AG04450 (cell line): ENCODE results near the gene GDA. TPM values are rescaled to one million over a fixed set of nuclear protein-coding genes. Genes with fewer than 3 reads are reported as not detected.

Source experiments
- CTCF ChIA-PET: fragments of 300-600, 350-600 bp; formaldehyde crosslinking; extraction: SDS; loops from one replicate; lab custom pipeline; 2022; ENCODE audit warnings: antibody characterized with exemption, inconsistent platforms; lab: Charles Lee
- POLR2A ChIA-PET: fragments of 350-600 bp; formaldehyde crosslinking; extraction: SDS; loops from one replicate; lab custom pipeline; 2021; ENCODE audit warnings: antibody characterized with exemption, inconsistent platforms; lab: Yijun Ruan, JAX
- DNase-seq: peaks from one replicate; pipeline ENCODE4 v3.0.0-alpha.2; 2011; ENCODE audit warnings: low read depth, low spot score
- H3K27ac ChIP-seq: one replicate; pipeline ENCODE4 v1.5.1; 2012; ENCODE audit warnings: low read depth, low read length, control low read depth
- H3K27me3 ChIP-seq: one replicate; pipeline ENCODE4 v1.6.0; 2012; ENCODE audit warnings: low read length; ENCODE audit not compliant: control insufficient read depth, insufficient read depth
- H3K4me3 ChIP-seq: 2 replicates; pipeline ENCODE4 v1.5.1; 2011; ENCODE audit warnings: mild to moderate bottlenecking, low read depth, low read length, control low read depth
- H3K9me3 ChIP-seq: 2 replicates; pipeline ENCODE4 v1.5.1; 2012; ENCODE audit warnings: low read length; ENCODE audit not compliant: control insufficient read depth, insufficient read depth
- polyA plus RNA-seq: library from polyadenylated mRNA; depleted of rRNA; stranded (reverse); fragments of >200 nt; gene quantifications from 2 replicates; pipeline ENCODE4 v1.2.3, GENCODE V29; 2011
- TF ChIP-seq, protein P1 (sequence below): IDR thresholded peaks from 2 replicates; pipeline ENCODE4 v1.5.1; 2011; ENCODE audit warnings: low read depth, low read length, control low read depth, inconsistent platforms

Gene GDA
- polyA plus RNA-seq, 1 experiment, result not detected

DNA sequence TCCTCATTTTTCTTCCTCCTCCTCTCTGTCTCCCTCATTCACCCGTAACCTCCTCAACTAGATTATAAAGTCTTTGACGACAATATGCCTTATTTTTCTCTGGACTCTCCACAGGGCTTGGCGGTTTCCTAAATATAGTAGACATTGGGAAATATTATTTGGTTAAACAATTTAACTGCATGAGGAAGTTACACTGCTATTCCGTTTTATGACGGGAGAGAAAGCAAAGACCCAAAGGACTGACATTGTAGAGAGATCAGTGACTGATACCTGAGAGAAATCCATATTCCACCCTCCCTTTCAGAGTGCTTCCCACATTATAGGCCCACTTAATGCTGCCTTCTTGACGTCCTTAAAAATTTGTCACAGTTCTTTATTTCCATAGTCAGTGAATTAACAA is 51.2 kb downstream of the GDA start:
- ChIA-PET CTCF (no interaction called here), POLR2A (no interaction called here)
- no peak for DNase-seq

DNA sequence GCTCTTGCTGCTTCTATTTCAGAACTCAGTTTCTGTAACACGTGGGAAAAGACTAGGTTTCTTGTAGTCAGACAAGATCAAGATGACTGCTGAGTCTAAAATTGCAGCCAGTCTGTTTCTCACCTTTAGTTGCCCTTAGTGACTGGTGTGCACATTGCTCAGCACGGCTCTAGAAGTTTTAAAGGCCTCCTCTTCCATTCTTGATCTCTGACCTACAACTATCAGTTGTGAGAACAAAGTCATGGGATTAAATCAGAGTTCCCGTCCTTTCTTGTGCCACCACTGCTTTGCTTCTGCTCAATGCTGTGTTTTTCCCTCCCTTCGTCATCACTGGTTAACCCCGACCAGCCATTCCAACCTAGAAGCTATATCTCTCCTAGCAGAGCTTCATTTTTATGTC is 52.8 kb downstream of the GDA start:
- H3K27me3 ChIP-seq, result no peaks in the 10 kb centered on the region
- TF ChIP-seq, protein P1, sequence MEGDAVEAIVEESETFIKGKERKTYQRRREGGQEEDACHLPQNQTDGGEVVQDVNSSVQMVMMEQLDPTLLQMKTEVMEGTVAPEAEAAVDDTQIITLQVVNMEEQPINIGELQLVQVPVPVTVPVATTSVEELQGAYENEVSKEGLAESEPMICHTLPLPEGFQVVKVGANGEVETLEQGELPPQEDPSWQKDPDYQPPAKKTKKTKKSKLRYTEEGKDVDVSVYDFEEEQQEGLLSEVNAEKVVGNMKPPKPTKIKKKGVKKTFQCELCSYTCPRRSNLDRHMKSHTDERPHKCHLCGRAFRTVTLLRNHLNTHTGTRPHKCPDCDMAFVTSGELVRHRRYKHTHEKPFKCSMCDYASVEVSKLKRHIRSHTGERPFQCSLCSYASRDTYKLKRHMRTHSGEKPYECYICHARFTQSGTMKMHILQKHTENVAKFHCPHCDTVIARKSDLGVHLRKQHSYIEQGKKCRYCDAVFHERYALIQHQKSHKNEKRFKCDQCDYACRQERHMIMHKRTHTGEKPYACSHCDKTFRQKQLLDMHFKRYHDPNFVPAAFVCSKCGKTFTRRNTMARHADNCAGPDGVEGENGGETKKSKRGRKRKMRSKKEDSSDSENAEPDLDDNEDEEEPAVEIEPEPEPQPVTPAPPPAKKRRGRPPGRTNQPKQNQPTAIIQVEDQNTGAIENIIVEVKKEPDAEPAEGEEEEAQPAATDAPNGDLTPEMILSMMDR, result no peak
- CTCF ChIA-PET, result no interaction called here
- no peak for DNase-seq
- no peak overlapping the region for H3K27ac ChIP-seq
- H3K4me3 ChIP-seq, result no peak overlapping the region
- POLR2A ChIA-PET, result no interaction called here
- no peaks in the 10 kb centered on the region for H3K9me3 ChIP-seq

More for the DNA sequence above, 51.2 kb downstream of the GDA start:
- no peaks in the 10 kb centered on the region for H3K27me3 ChIP-seq
- H3K4me3 ChIP-seq, result no peak overlapping the region
- no peaks in the 10 kb centered on the region for H3K9me3 ChIP-seq
- no peak overlapping the region for H3K27ac ChIP-seq
- TF ChIP-seq, protein P1, result no peak

DNA sequence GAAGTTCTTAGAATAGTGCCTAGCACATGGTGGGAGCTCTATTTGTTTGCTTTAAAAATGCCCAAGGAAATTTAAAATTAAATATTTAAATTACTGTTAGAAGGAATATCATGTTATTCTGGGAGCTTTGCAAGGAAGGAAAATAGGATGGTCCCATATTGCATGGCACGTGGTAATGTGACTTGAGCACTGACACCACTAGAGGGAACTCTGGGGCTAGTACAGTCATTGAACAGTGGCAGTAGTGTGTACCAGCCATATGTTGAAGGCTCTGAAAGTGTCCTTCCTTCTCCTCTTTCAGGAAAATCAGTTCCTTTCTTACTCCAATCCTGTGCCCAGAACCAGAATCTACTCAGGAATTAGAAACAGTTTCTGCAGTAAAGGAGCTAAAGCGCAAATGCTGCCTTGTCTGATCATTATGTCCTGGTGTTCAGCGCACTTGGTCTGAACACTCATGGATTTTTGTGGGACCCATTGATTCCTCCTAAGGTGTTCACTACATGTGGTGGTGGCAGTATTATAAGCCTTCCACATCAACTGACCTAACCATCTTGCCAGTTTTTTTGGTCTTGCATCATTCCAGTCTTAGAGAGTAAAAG is 54.1 kb downstream of the GDA start:
- TF ChIP-seq, protein P1, result peak; percentile 63
- Histone ChIP-seq H3K27me3 (no peaks in the 10 kb centered on the region), H3K9me3 (no peaks in the 10 kb centered on the region), H3K27ac (no peak overlapping the region), H3K4me3 (no peak overlapping the region)
- DNase-seq, result no peak
- ChIA-PET CTCF (interaction anchor here (0.6 to 1.6 kb wide), 7 partner anchors 37 to 879 kb away, joined by 3 to 9 read pairs (median 3); no protein-coding TSS in a partner anchor), POLR2A (no interaction called here)

DNA sequence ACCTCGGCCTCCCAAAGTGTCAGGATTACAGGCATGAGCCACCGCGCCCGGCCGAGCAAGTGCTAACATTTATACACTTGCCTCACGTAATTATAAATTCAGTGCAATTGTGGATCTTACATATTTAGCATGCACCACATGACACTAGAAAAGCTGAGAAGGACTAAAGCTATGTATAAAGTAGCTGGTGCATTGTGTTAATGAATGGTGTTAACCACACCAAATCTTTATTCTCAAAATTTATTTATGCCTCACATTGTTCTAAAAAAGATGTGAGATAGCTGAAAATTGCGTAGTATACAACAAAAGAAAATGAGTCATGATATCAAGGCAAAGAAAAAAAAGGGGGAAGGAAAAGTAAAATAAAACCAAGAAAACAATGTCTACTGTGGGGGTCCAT is 54.8 kb downstream of the GDA start:
- POLR2A ChIA-PET, result no interaction called here
- CTCF ChIA-PET, result interaction anchor here (0.6 to 1.6 kb wide), 4 partner anchors 36 to 878 kb away, joined by 3 to 9 read pairs (median 5); no protein-coding TSS in a partner anchor
- no peak for DNase-seq
- Histone ChIP-seq H3K27me3 (no peaks in the 10 kb centered on the region), H3K27ac (no peak overlapping the region), H3K9me3 (no peaks in the 10 kb centered on the region), H3K4me3 (no peak overlapping the region)
- TF ChIP-seq, protein P1, result no peak

DNA sequence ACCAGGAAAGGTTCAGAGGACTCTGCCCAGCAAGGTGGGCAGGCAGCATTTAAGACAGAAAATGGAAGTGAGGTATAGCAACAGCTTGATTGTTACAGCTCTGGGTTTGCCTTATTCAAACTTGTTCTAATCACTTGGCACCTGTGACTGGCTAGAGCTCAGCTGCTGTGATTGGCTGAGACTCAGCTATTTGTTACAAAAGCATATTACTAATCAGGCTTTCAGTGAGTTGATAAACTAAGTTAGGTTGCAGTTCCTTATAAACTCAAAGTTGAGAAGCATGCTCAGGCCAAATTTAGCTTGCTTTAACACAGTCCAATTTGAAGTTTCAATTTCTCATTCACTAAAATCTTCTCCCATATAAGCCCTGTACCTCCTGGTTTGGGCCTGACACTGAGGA is 56.3 kb downstream of the GDA start:
- Histone ChIP-seq H3K27me3 (no peaks in the 10 kb centered on the region), H3K27ac (no peak overlapping the region), H3K4me3 (no peak overlapping the region), H3K9me3 (no peaks in the 10 kb centered on the region)
- ChIA-PET POLR2A (no interaction called here), CTCF (interaction anchor here (0.7 kb wide), 1 partner anchor 817 kb away, joined by 3 read pairs; no protein-coding TSS in a partner anchor)
- no peak for DNase-seq
- TF ChIP-seq, protein P1, result no peak
